PC-3 (cell line): ENCODE data around the gene CDX2.

ENCODE experiments used
- CTCF ChIP-seq: fragments of 300-600 bp; sonication (generic); conservative IDR thresholded peaks from 2 replicates; pipeline ENCODE4 v1.5.1; 2017; ENCODE audit warnings: antibody characterized with exemption, low read depth, mild to moderate bottlenecking, low read length
- EZH2 ChIP-seq: fragments of 300-600 bp; sonication (generic); IDR thresholded peaks from one replicate; pipeline ENCODE4 v1.6.1; 2017; ENCODE audit warnings: antibody characterized with exemption, mild to moderate bottlenecking, low read length; ENCODE audit not compliant: unreplicated experiment
- EZH2phosphoT487 ChIP-seq: fragments of 300-600 bp; sonication (generic); IDR thresholded peaks from 2 replicates; pipeline ENCODE4 v1.6.1; 2018; ENCODE audit warnings: mild to moderate bottlenecking, antibody characterized with exemption, low read length, borderline replicate concordance

- TF ChIP-seq CTCF = no peak
- TF ChIP-seq EZH2phosphoT487 = no peak
- no peak for TF ChIP-seq EZH2
These were observed 48.3 kb downstream of the CDX2 start for GRCh38 chr13:27920677-27921420.
